Measurements from ENCODE around the gene FURIN. TPM values are rescaled to one million over a fixed set of nuclear protein-coding genes. Genes with fewer than 3 reads are reported as not detected.

The FURIN gene
- total and polyA plus RNA-seq, 2 of the 8 experiments (the other 6 are each of a cell fraction or from before 2014, with no cell fraction given) = 15.8 to 32.1 TPM

- TF ChIP-seq BCL11A (IDR thresholded peaks at IDR 0.05; ENCODE audit: low read depth in 2 of 2, low read length in 2 of 2) (no peak), CBX5 (IDR thresholded peaks at IDR 0.05; ENCODE audit: low read depth, low read length) (no peak), CTCF (IDR thresholded peaks at IDR 0.05; ENCODE audit: control extremely low read depth in 1 of 3, insufficient read depth in 1 of 3, low read depth in 1 of 3, low read length in 3 of 3) (no peak)
Observed at GRCh38 chr15:90886291-90886614, 17.9 kb downstream of the FURIN start (continued).

Measured in H1 (cell line).